Osteocyte (in vitro differentiated cells): ENCODE results near the gene C10orf90. TPM values are rescaled to one million over a fixed set of nuclear protein-coding genes. Genes with fewer than 3 reads are reported as not detected.

Experiments used
- DNase-seq: peaks from one replicate; pipeline ENCODE4 v3.0.0; 2021; ENCODE audit warnings: mixed read lengths; ENCODE audit not compliant: unreplicated experiment; ENCODE audit errors: extremely low spot score
- H3K27ac Mint-ChIP-seq: one replicate; pipeline ENCODE4 v1.8.0; 2021; ENCODE audit warnings: mild to moderate bottlenecking, mixed read lengths; ENCODE audit not compliant: unreplicated experiment
- H3K27me3 Mint-ChIP-seq: one replicate; pipeline ENCODE4 v1.8.0; 2021; ENCODE audit warnings: mixed read lengths; ENCODE audit not compliant: unreplicated experiment
- H3K36me3 Mint-ChIP-seq: one replicate; pipeline ENCODE4 v1.8.0; 2021; ENCODE audit warnings: mixed read lengths; ENCODE audit not compliant: unreplicated experiment
- H3K4me1 Mint-ChIP-seq: one replicate; pipeline ENCODE4 v1.8.0; 2021; ENCODE audit warnings: mixed read lengths; ENCODE audit not compliant: unreplicated experiment
- H3K4me3 Mint-ChIP-seq: one replicate; pipeline ENCODE4 v1.8.0; 2021; ENCODE audit warnings: mild to moderate bottlenecking, moderate library complexity, mixed read lengths; ENCODE audit not compliant: unreplicated experiment
- H3K9me3 Mint-ChIP-seq: one replicate; pipeline ENCODE4 v1.8.0; 2021; ENCODE audit warnings: mixed read lengths; ENCODE audit not compliant: unreplicated experiment
- total RNA-seq: library from RNA; stranded (reverse); gene quantifications from 2 replicates; pipeline ENCODE4 v1.2.1, GENCODE V29; 2021
- TF ChIP-seq, protein P1 (sequence below): fragments of 200-600 bp; sonication (generic); IDR thresholded peaks from 2 replicates; pipeline ENCODE4 v1.5.0; 2021; ENCODE audit warnings: antibody characterized with exemption, mild to moderate bottlenecking, moderate library complexity

Gene C10orf90
- total RNA-seq, 1 donor from 2014 or later = not detected

DNA sequence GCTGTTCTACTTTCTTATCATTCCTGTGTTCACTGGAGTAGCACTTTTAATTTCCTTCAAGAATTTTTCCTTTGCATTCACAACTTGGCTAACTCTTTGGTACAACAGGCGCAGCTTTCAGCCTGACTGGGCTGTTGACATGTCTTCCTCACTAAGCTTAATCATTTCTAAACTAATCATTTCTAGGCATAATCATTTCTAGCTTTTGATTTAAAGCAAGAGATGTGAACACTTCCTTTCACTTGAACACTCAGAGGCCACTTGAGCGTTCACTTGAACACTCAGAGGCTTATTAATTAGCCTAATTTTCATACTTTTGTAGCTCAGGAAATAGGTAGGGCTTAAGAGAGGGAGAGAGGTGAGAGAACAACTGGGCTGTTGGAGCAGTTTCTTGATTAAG is 15.9 kb downstream of the C10orf90 start:
- Mint-ChIP-seq H3K4me1 (no peaks in the 10 kb centered on the region), H3K9me3 (no peaks in the 10 kb centered on the region), H3K36me3 (no peaks in the 10 kb centered on the region), H3K27me3 (peaks cover 11% of the 10 kb centered on the region), H3K4me3 (no peak overlapping the region), H3K27ac (no peak overlapping the region)
- TF ChIP-seq, protein P1, sequence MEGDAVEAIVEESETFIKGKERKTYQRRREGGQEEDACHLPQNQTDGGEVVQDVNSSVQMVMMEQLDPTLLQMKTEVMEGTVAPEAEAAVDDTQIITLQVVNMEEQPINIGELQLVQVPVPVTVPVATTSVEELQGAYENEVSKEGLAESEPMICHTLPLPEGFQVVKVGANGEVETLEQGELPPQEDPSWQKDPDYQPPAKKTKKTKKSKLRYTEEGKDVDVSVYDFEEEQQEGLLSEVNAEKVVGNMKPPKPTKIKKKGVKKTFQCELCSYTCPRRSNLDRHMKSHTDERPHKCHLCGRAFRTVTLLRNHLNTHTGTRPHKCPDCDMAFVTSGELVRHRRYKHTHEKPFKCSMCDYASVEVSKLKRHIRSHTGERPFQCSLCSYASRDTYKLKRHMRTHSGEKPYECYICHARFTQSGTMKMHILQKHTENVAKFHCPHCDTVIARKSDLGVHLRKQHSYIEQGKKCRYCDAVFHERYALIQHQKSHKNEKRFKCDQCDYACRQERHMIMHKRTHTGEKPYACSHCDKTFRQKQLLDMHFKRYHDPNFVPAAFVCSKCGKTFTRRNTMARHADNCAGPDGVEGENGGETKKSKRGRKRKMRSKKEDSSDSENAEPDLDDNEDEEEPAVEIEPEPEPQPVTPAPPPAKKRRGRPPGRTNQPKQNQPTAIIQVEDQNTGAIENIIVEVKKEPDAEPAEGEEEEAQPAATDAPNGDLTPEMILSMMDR = no peak
- DNase-seq = no peak

DNA sequence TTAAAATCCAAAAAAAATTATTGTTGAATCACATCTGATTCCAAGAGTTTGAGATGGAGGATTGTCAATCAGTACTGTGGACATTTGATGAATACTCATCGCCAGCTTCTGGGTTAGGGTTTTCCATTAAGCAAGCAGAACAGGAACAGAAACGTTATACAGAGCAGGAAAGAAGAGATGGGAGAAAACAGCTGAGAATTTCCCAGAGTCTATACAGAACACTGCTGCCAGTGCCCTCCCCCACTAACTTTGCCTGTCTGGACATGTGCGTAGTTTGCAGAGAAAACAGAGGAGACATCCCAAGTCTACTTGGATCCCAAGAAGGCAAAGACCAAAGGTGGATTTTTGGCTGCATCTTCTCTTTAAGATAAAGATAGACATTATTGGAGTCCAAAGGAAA is 19.0 kb downstream of the C10orf90 start:
- no peaks in the 10 kb centered on the region for H3K36me3 Mint-ChIP-seq
- no peak for DNase-seq
- H3K27me3 Mint-ChIP-seq = peaks cover 11% of the 10 kb centered on the region
- H3K4me3 Mint-ChIP-seq = no peak overlapping the region
- no peaks in the 10 kb centered on the region for H3K9me3 Mint-ChIP-seq
- H3K27ac Mint-ChIP-seq = no peak overlapping the region
- TF ChIP-seq, protein P1 = no peak
- peaks cover under 1% of the 10 kb centered on the region for H3K4me1 Mint-ChIP-seq

DNA sequence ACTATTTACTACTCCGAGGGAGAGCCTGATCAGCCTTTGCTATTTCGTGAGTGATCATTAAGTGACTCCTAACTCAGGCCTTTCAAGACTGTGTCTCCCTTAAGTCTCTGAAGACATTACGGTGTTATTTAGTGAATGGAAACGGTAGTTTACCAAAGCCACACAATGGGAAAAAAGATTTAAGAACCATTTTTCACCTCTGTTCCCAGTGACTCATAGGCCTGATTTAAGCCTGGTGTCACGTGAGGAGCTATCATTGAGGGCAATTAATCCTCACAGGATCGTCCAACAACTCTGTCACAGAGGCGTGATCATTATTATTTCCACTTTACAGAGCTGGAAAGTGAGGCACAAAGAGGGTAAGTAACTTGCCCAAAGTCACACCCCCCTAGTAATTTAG is 20.3 kb downstream of the C10orf90 start:
- Mint-ChIP-seq H3K9me3 (no peaks in the 10 kb centered on the region), H3K36me3 (no peaks in the 10 kb centered on the region), H3K27ac (no peak overlapping the region), H3K4me3 (no peak overlapping the region), H3K4me1 (peaks cover 7% of the 10 kb centered on the region), H3K27me3 (peaks cover 11% of the 10 kb centered on the region)
- TF ChIP-seq, protein P1 = no peak
- DNase-seq = no peak

DNA sequence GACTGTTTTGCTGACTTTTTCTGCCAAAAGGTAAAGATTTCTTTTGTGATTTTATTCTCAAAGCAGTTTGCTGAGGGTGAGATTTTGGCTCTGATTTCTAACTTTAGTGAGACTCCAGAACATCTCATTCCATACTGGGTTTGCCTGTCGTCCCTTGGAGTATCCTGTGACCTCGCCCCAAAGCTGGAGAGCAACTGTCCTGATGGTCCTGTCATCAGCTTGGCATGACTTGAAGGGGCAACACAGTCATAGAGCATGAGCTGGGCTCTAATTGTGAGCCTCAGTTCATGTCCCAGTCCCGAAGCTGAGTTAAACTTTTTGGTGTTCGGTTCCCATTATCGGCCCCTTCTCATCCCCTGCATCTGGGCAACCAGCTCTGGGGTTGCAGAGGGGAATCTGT is 23.4 kb downstream of the C10orf90 start:
- Mint-ChIP-seq H3K36me3 (no peaks in the 10 kb centered on the region), H3K27ac (no peak overlapping the region), H3K4me1 (peaks cover 7% of the 10 kb centered on the region), H3K4me3 (no peak overlapping the region), H3K27me3 (peaks cover 4% of the 10 kb centered on the region), H3K9me3 (no peaks in the 10 kb centered on the region)
- DNase-seq = no peak
- TF ChIP-seq, protein P1 = no peak

DNA sequence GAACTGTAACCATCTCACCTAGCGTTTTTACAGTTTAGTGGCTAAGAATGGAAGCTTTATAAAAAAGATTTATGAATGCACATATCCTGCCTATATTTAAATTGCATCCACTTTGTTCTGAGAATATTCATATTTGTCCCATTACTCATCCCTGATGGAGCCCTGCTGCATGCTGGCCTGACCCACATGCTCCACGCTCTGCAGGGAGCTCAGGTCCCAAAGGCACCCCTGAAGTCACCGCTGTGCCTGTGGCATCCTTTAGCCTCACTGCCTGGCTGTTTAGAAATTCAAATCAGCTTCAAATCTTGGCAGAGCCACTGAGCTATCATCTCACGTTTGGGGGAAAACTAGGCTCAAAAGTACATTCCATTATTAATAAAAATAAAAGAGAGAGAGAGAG is 24.4 kb downstream of the C10orf90 start:
- H3K9me3 Mint-ChIP-seq = no peaks in the 10 kb centered on the region
- peaks cover 7% of the 10 kb centered on the region for H3K4me1 Mint-ChIP-seq
- H3K27me3 Mint-ChIP-seq = peaks cover 7% of the 10 kb centered on the region
- no peak for DNase-seq
- H3K36me3 Mint-ChIP-seq = no peaks in the 10 kb centered on the region
- TF ChIP-seq, protein P1 = no peak
- no peak overlapping the region for H3K27ac Mint-ChIP-seq
- H3K4me3 Mint-ChIP-seq = no peak overlapping the region
